OCI-M2 (cell line): ENCODE data around the gene MRGPRX1.
"Not testable (repeated sequence)": the region's sequence is repeated elsewhere in the genome, so short reads cannot be mapped to it uniquely, and the experiment has no call there.

Experiments
- DNase-seq: peaks from one replicate; lab custom pipeline; 2025; ENCODE audit not compliant: unreplicated experiment; lab: John Stamatoyannopoulos, UW

Gene MRGPRX1

DNA sequence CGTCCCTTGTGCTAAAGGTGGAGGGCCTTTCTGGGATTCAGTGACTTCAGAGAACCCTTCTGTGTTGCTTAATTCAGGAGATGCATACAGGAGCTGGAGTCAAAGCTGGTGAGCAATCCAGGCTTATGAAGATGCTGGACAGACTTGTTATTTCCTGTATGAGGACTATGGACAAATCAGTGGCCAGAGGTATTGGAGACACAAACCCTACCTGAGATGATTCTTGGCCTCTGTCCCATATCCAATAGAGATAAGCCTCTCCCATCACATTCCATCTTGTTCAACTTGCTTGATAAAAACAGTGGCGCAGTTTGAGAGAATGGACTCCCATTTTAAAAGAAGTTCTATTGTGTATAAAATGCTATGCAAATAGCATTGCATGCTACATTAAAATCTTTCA is at the start of gene MRGPRX1:
TSS of gene MRGPRX1 (minus strand) at position 101 of the 400 bp plus-strand sequence. CDS start 4,630 bp downstream, outside the sequence.
- DNase-seq, result no peak

DNA sequence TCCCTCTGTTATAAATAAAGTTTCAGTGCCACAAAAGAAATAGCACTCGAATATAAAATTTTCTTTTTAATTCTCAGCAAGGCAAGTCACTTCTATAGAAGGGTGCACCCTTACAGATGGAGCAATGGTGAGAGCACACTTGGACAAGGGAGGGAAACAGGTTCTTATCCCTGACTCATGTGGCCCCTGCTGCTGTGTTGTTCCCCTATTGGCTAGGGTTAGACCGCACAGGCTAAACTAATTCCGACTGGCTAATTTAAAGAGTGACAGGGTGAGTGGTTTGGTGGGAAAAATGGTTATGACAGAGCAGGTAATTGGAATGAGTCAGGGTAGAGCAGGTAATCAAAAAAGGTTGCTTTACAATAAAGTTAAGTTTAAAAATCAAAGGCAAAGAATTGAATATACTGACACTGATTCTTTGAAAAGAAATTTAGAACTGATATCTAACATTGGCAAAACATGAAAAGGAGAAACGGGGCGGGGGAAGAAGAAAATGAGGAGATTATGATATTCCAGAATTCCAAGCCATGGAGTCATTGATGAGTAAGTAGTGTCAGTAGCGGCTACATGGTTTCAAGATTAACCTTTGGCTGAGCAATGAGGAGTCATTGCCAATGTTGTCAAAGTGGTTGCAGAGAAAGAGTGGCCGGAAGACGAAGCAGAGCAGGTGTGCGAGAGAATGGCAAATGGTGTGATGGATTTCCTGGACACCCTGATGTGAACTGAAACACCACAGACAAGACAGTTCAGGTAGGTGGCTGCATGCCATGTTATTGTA is 48.4 kb upstream of the MRGPRX1 start:
- DNase-seq, result no peak

DNA sequence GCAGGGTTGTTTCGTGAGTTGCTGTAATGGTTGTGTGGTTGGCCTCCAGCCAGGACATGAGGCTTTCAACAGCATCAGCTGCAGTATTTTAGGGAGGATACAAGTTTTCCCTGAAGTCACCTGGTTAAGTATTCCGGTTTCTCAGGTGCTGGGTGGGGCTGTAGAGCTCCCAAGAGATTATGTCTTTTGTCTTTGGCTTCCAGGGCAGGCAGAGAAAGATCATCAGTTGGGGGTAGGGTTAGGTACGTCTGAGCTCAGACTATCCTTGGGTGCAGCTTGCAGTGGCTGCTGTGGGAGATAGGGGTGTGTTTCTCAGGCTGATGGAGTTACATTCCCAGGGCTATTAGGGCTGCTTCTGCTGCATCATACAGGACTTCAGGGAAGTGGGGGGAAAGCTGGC is 47.5 kb upstream of the MRGPRX1 start:
- no peak for DNase-seq

DNA sequence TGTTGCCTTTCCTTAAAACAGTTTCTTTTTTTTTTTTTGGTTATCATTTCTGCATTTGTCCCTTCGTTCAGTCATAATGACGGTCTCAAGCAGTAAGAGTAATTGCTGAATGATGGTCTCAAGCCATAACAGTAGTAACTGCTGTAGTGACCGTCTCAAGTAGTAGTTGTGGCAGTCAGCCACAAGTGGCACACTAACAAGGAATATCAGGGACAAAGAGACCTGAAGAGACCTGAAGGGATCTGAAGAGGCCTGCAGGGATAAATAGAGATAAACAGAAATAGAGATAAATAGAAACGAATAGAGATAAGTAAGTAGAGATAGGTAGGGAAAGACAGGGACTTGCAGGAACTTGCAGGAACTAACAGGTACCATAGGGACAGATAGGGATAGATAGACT is 42.7 kb upstream of the MRGPRX1 start:
- no peak for DNase-seq

DNA sequence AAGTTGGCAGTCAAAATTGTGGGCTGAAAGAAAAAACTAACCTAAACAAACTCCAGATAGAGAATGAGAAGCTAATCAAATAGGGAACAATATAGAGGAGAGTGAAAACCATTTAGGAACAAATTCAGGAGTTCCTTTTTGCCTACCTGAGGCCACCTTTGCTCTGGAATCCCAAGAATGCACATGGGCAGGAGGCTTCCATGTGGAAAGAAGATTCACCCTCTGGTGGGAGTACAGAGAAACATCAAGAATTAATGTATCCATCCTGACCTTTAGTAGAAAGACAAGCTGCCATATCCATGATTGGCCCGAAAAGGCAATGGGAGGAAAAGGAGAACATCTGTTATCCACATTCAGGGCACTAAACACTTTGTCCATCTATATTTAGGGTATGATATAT is 35.0 kb upstream of the MRGPRX1 start:
- no peak for DNase-seq

DNA sequence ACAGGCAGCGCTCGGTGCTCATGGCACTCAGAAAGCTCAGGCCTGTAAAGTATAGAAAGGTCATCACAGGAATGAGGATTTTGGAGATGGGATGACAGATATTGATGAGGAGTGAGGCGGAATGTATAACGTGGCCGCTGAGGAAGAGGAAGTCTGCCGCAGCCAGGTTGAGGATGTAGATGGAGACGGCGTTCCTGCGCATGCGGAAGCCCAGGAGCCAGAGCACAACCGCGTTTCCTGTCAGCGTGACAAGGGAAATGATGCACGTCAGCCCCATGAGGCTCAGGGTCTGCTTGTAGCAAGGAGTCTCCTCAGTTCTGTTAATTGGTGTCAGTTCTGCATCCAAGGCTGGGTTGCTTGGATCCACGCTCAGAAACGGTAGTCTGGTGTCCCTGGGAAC is 33.1 kb upstream of the MRGPRX1 start:
- no peak for DNase-seq

DNA sequence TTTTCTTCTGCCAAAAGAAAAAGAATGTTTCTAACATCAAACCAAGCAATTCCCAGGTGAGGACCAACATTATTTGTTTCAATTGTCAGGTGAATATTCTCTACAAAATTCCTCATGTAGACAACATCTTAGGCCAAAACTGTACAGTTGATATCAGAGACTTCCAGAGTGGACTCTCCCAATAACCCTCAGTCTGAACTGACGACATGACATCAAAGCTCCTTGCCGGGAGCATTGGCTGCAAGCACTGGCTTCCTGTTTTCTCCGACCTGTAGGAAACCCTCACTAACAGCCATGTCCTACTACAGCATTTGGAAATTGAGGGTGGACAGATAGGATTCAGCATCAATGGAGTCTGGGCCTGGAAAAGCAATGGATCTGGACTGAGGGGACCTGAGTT is 30.5 kb upstream of the MRGPRX1 start:
- DNase-seq, result no peak

DNA sequence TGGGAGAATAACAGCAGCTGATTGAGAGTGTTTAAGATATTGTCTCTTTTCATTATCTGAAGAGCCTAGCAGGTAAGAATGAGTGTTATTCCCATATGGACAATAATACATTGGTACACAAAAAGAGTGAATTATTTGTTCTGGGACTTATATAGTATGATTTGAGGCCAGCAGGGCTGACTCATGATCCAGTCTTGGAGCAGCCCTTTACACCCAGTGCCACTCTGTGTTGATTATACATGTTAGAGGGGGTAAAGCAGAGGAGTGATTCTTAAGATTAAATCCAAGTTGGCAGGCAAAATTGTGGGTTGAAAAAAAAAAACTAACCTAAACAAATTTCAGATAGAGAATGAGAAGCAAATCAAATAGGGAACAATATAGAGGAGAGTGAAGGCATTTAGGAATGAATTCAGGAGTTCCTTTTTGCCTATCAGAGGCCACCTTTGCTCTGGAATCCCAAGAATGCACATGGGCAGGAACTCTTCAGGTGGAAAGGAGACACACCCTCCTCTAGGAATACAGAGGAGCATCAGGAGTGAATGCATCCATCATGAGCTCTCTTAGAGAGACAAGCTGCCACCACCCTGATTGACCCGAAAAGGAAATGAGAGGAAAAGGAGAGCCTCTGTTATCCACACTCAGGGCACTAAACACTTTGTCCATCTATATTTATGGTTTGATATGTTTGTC is 19.2 kb upstream of the MRGPRX1 start:
- DNase-seq, result no peak

DNA sequence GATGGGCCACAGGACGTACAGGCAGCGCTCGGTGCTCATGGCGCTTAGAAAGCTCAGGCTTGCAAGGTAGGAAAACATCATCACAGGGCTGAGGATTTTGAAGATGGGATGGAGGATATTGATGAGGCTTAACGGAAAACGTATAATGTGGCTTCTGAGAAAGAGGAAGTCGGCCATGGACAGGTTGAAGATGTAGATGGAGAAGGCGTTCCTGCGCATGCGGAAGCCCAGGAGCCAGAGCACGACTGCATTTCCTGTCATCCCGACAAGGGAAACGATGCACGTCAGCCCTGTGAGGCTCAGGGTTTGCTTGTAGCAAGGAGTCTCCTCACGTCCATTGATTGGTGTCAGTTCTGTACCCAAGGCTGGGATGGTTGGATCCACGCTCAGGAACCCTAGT is 17.4 kb upstream of the MRGPRX1 start:
- DNase-seq, result no peak

DNA sequence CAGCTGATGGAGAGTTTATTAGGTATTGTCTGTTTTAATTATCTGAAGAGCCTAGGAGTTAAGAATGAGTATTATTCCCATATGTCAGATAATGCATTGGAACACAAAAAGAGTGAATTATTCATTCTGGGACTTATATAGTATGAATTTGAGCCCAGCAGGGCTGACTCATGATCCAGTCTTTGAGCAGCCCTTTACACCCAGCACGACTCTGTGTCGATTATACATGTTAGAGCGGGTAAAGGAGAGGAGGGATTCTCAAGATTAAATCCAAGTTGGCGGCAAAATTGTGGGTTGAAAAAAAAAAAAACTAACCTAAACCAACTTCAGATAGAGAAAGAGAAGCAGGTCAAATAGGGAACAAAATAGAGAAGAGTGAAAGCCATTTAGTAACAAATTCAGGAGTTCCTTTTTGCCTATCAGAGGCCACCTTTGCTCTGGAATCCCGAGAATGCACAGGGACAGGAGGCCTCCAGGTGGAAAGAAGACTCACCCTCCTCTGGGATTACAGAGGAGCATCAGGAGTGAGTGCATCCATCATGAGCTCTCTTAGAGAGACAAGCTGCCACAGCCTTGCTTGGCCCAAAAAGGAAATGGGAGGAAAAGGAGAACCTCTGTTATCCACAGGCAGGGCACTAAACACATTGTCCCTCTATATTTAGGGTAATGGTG is 3.1 kb downstream of the MRGPRX1 start:
- DNase-seq, result no peak

DNA sequence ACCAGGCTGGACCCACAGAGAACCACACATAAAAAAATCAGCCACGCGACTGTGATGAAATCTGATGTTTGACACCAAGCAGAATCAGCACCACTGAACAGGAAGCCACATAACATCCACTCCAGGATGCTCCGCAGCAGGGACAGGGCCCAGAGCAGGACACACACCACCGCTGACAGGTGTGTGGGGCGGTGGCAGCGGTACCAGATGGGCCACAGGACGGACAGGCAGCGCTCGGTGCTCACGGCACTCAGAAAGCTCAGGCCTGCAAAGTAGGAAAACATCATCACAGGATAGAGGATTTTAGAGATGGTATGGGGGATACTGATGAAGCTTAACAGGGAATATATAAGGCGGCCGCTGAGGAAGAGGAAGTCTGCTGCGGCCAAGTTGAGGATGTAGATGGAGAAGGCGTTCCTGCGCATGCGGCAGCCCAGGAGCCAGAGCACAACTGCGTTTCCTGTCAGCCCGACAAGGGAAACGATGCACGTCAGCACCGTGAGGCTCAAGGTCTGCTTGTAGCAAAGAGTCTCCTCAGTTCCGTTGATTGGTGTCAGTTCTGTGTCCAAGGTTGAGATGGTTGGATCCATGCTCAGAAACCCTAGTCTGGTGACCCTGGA is 4.9 kb downstream of the MRGPRX1 start:
- no peak for DNase-seq

DNA sequence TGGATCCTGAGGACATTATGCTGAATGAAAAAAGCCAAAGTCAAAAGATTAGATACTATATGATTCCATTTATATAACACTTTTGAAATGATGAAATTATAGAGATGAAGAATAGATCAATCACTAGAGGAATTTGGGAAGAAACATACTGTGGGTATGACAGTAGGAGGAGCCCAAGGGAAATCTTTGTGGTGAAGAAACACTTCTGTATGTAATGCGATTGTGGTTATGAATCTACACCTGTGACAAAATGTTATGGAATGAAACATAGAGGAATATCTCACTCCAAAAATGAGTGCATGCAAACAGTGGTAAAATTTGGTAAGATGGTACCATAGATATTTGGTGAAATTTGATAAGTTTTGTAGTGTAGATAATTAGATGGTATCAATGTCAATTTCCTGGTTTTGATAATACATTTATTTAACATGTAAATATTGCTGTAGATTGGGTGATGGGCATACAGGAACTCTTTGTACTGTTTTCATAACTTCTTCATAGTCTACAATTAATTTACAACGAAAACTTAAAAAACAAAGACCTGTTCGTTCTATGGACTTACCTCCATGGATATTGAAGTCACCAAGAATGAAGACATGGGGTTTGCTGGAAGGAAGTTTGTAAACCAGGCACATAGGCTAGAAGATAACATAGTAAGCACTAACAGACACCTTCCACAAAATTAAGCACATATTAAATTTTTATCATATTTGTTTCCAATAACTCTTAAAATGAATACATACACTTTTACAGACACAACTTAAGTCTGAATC is 11.5 kb downstream of the MRGPRX1 start:
- no peak for DNase-seq

DNA sequence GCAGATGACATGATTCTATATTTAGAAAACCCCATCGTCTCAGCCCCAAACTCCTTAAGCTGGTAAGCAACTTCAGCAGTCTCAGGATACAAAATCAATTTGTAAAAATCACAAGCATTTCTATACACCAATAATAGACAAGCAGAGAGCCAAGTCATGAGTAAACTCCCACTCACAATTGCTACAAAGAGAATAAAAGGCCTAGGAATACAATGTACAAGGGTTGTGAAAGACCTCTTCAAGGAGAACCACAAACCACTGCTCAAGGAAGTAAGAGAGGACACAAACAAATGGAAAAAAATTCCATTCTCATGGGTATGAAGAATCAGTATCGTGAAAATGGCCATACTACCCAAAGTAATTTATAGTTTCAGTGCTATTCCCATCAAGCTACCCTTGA is 13.8 kb downstream of the MRGPRX1 start:
- not testable (repeated sequence) for DNase-seq

DNA sequence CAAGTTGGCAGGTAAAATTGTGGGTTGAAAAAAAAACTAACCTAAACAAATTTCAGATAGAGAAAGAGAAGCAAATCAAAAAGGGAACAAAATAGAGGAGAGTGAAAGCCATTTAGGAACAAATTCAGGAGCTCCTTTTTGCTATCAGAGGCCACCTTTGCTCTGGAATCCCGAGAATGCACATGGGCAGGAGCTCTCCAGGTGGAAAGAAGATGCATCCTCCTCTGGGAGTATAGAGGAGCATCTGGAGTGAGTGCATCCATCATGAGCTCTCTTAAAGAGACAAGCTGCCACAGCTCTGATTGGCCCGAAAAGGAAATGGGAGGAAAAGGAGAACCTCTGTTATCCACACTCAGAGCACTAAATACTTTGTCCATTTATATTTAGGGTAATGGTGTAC is 26.3 kb downstream of the MRGPRX1 start:
- no peak for DNase-seq

DNA sequence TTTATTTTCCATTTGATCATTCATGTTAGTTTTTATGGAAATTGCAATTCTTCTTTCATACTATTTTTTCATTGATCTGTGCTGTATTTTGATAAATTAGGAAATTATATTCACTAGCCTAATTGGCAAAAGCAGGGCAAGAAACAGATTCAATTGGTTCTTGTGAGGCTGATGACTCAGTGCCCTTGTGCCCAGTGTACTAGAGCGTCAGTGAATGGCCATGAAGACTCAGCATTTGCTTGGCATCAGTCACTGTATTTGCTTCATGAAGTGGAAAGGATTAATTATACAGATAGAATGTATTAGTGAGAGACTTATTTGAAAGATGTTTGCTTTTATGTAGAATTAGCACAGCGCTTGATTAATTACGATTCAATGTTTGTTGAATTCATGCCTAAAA is 31.8 kb downstream of the MRGPRX1 start:
- DNase-seq, result no peak

DNA sequence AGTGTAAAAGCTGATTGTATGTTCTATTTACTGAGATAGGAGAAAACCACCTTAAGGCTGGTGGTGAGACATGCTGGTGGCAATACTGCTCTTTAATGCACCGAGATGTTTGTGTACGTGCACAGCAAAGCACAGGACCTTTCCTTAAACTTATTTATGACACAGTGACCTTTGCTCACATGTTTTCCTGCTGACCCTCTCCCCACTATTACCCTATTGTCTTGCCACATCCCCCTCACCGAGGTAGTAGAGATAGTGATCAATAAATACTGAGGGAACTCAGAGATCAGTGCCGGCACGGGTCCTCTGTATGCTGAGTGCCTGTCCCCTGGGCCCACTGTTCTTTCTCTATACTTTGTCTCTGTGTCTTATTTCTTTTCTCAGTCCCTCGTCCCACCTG is 38.6 kb downstream of the MRGPRX1 start:
- DNase-seq, result not testable (repeated sequence)

DNA sequence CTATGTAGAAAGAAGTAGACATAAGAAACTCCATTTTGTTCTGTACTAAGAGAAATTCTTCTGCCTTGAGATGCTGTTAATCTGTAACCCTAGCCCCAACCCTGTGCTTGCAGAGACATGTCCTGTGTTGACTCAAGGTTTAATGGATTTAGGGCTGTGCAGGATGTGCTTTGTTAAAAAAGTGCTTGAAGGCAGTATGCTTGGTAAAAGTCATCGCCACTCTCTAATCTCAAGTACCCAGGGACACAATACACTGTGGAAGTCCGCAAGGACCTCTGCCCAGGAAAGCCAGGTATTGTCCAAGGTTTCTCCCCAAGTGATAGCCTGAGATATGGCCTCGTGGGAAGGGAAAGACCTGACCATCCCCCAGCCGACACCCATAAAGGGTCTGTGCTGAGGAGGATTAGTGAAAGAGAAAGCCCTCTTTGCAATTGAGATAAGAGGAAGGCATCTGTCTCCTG is 39.0 kb downstream of the MRGPRX1 start:
- not testable (repeated sequence) for DNase-seq

DNA sequence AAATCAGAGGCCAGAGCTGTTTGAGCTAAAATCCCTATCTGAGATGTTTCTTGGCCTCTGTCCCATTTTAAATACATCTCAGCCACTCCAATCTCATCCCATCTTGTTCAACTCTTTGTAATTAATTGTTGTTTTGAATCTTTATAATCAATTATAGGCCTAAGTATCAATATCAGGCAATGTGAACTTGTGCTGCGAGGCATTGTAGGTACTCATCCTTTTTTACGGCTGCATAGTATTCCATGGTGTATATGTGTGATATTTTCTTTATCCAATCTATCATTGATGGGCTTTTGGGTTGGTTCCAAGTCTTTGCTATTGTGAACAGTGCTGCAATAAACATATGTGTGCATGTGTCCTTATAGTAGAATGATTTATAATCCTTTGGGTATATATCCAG is 47.5 kb downstream of the MRGPRX1 start:
- not testable (repeated sequence) for DNase-seq

DNA sequence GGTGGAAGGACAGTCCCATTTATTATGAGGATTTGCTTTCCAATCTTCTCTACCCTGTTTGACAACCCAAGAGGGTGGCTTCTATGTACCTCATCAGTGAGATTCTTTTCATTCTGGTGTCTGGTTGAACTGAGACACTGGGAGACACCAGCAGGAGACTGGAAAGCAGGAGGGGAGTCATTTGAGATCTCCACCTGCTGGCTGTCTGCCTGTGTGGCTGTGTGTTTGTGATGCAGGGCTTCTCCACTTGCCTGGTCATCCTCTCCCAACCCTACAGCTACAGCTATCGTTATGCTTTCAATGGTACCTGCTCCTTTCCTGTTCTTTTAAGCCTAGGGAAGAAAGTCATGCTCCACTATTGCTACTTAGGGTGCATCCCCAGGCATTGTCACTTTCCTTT is 48.6 kb downstream of the MRGPRX1 start:
- no peak for DNase-seq
